HS-27A (cell line): Measurements from ENCODE around the gene CFAP46.
"Not testable (repeated sequence)": the region's sequence is repeated elsewhere in the genome, so short reads cannot be mapped to it uniquely, and the experiment has no call there.

ENCODE experiments used
- DNase-seq: peaks from one replicate; pipeline ENCODE4 v3.0.0-alpha.2; 2012; ENCODE audit warnings: low read depth, missing footprints

The CFAP46 gene

DNA sequence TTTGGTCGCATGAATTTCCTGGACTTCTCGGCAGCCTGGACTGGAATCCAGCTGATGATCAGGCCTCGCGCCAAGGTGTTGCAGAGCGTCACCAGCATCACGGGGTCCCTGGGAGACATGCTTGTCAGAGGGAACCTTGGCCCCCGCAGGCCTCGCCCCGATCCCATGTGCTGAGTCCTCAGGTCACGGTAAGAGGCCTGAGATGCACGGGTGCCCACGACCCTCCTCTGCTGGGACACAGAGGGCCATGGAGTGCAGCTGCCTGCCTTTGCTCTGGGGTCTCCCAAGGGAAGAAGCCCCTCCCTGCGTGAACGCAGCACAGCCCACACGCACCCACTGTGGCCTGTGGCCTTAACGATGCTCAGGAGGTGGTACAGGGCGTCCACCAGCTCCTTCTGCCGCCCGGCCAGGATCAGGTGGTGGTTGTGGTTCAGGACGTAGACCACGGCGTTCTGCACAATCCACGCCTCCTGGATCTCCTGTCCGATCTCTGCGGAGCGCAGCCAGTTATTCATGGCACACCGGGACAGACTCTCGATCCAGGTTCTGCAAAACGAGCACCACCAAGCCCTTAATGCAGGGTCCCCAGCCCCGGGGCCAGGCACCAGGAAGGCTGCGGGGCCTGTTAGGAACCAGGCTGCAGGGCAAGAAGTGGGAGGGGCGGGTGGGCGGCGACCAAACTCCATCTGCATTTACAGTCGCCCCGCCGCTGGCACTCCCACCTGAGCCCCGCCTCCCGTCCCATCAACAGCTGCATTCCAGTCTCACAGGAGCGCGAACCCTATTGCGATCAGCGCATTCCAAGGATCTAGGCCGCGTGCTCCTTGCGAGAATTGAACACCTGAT lies 29.4 kb downstream of the CFAP46 start:
- no peak for DNase-seq

DNA sequence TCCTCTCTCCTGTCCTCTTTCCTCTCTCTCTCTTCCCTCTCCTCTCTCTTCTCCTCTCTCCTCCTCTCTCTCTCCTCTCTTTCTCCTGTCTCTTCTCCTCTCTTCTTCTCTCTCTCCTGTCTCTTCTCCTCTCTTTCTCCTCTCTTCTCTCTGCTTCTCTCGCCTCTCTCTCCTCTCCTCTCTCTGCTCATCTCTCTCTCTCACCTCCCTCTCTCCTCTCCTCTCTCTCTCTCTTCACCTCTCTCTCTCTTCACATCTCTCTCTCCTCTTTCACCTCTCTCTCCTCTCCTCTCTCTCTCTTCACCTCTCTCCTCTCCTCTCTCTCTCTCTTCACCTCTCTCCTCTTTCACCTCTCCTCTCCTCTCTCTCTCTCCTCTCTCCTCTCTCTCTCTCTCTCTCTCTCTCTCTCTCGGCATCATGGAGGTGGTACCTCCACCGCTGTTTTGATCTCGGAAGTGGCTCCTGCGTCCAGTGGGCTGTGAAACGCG lies 30.1 kb downstream of the CFAP46 start:
- DNase-seq = no peak

DNA sequence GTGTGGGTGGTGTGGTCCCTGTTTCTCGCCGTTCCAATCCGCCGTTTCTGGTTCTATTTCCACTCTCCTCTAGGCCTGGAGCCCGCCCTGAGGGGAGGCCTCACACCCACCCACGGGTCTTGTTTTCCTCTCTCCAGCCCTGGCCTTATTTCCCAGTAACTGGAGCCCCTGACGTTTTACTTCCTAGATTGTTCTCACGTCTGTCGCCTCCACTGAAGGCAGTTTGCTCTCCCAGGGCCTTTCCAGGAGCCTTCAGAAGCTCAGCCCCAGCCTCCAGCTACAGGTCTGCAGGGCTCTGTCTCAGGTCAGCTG lies 30.6 kb downstream of the CFAP46 start:
- no peak for DNase-seq

DNA sequence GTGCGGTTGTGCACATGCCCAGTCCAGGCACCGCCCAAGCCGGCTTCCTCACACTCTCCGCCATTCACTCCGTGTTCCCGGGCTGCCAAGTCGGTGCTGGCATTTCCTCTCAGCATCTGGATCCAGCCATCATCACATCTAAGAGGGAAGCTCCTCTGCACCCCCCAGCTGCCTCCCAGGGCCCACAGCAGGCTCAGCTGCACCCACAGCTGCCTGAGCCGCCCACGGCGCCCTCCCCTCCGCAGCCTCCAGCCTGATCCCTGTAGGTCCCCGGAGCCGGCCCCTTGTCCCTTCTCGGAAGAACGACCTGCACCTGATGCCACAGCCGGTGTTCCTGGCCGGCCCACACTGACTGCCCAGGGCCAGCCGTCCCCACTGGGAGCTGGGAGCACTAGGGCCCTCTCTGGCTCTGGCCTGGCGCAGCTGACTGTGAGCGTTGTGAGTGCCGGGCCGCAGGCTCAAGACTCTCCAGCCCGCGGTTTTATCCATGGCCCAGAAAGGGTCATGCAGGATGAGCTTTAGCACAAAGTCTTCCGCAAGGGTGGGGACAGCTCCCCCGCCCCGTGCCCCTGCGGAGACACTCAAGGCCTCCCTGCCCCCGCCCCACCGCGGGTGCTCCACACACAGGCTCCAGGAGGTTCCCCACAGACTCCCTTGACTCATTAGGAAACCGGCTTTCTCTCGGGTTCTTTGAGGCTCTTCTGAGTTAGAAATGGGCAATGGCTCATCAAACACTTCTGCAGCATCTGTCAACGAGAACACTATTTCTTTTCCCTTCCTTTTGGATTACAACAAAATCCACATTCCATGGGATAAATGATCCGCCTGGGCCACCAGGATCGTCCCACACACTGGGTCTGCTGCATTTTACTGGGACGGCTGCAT lies 31.2 kb downstream of the CFAP46 start:
- DNase-seq = no peak

DNA sequence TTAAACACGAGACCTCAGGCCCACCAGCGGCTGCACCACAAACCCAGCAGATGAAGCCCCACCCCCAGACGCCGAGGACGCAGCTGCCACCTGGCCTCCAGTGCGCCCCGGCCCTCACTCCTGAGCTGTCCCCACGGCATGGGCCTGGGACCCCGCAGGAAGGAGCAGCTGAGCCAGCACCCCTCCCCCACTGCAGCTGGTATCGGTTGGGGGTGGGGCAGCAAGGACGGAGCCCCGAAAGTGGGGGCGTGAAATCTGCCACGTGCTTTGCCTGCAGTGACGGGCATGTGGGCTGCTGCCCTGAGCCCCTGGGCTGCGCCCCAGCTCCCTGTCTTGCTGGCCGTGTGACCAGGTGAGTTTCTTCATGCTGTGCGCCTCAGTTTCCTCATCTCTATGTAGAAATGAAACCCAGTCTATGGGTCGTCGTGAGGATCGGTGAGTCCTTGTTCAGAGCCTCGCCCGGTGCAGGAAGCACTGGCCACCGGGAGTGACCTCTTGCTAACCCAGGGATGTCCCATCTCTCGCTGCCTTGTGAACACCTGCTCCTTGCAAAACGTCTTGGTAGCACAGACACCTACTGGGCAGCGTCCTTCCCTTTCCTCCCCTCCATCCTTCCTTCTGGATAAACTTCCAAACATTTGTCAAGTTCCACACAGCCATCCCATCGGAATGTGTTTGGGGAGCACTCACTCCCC lies 32.0 kb downstream of the CFAP46 start:
- no peak for DNase-seq

DNA sequence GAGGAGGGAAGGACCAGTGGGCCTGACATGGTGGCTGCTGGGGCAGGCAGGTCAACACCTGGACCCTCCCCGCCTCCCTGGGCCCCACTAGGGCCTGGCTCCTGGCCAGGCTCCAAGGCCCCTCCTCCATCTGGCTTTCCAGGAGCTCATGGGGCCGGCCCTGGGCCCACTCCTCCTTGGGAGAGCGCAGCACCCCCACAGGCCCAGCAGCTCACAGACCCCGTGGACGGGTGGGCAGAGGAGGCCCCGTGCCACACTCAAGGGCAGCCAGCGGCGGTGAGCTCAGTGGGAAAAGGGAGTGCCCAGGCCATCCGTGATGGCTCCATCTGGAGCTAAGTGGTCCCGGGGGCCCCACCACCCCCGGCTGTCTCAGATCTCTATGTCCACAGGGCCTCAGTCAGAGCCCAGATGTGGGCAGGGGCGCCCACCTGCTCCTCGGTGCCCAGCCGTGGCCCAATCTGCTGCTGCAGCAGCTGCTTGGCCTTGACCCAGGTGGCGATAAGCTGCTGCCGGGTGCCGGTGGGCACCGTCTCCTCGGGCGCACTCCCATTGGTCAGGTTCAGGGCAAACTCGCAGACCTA lies 32.8 kb downstream of the CFAP46 start:
- DNase-seq = no peak

DNA sequence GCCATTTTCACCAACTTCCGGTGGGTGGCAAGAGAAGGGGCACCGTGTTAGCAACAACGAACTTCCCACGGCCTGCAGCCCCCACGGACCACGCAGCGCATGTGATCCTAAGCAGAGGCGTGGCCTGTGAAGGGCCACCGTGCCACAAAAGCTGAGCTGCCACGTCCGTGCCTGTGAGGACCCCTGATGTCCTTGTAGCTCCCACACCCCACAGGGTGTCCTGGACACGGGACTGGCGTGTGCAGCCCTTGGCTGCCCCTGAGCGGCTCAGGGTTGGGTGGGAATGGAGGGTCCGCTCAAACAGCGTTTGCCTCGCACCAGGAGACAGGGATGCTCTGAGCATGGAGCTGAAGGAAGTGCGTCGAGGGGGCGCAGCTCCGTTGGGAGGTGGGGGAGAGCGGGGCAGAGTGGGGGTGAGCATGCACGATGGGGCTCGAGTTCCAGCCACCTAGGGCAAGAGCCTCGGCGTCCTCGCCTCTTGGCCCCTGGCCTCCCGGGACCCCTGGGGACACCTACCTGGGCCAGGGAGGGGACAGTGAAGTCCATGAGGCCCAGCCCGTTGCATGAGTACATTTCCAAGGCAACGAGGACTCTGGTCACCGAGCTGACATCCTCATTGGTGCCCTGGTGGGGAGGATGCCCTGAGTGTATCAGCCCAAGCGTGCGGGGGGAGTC lies 33.6 kb downstream of the CFAP46 start:
- no peak for DNase-seq

DNA sequence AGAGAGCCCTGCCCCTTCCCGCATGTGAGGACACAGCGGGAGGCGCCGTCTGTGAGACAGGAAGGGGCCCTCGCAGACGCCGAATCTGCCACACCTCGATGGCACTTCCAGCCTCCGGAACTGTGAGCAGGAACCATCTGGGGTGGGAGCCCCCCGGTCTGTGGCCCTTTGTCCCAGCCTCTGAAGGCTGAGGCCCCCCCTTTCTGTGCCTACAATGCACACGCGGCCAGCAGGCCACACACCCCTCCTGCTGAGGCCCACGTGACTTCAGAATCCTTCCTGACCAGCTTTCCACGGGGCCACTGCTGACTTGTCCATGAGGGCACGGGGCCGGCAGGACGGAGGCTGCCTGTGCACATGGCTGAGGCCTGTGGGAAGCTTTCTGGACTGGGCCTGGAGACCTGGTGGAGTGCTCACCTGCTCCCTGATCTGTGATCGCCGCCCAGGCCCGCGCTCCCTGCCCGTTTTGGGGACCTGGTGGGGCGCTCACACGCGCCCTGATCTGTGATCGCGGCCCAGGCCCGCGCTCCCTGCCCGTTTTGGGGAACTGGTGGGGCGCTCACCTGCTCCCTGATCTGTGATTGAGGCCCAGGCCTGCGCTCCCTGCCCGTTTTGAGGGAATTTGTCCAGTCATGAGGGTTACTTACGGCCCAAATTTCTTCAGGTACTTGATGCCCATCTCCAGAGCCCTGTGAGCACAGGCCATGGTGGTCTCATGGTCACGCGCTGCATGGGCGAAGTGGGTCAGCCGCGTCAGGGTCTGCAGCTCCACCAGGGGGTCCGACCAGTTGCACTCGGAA lies 34.3 kb downstream of the CFAP46 start:
- DNase-seq = no peak

DNA sequence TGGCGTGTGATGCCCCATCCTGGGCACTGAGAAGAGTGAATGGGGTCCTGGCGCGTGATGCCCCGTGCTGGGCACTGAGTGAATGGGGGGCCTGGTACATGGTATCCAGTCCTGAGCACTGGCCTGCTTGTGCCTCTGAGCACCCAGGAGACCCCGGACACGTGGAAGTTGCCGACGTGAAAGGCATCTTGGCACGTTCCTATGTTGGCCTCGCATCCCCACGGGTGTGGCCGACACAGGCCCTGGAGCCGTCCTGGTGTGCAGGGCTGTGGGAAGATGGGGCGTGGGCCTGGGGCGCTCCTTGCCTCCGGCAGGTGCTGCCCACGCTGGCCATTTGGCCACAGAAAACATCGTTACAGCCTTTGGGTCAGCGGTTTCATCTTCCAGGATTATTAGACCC lies 35.5 kb downstream of the CFAP46 start:
- DNase-seq = no peak

DNA sequence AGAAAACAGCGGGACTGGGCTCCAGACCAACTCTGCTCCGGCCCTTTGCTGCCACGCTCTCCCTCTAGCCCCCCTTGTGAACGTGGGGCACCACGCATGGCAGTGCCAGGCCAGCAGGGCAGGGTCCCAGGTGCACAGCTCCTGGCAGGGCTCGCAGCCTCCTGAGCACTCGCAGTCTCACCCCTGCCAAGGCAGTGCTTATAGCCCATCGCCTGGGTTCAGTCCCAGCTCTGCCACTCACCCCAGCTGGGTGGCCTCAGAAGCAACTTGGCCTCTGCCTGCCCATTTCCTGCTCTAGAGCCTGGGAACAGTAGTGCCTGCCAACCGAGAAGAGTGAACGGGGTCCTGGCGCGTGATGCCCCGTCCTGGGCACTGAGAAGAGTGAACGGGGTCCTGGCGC lies 36.3 kb downstream of the CFAP46 start:
- DNase-seq = no peak

DNA sequence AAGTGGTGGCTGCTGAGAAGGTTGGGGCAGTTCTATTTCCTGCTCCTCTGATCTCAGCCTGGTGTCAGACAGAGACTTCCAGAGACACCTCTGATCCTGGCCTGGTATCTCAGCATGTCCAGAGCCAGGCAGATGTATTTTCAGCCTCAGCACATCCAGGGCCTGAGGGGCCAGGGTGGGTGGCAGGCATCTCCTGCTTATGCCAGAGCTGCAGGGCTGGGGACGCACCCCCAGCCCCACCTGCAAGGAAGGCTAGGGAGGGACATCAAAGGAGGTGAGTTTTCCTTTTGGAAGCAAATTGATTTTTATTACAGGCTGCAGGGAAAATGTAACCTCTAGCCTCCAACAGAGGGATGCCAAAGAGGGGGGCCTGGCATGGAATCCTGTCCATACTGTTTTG lies 36.7 kb downstream of the CFAP46 start:
- no peak for DNase-seq

DNA sequence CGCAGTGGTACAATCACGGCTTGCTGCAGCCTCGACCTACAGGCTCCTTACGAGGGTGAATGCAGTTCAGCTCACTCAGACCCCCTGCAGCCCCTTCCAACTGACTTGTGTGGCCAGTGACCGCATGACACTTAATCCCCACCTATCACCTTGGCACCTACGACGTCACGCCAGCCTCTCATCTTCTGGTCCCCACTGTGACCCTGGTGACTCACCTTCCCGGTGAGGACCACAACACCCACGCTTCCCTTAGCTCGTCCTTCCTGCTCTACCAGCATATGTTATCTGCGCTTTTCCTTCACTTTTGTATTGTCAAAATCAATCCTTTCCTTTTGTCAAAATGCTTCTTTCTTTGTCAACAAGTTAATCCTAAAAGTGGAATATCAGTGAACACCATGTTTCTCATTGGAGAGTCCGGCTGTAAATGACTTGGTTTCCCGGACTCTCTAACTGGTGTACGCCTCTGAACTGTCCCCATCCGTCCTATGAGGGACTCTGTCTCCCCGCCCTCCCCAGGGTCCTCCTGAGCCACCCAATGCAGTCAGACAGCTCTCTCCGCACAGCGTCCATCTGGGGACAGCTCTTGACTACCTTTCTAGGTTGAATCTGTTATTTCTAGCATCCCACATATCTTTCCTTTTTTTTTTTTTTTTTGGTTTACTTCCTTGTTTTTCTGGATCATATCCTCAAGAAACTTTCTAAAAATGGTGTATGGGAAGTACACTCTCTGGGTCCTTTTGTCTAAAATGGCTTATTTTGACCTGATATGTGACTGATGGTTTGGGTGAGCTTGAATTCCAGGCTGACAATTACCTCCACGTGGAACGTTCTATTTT lies 37.3 kb downstream of the CFAP46 start:
- DNase-seq = no peak

DNA sequence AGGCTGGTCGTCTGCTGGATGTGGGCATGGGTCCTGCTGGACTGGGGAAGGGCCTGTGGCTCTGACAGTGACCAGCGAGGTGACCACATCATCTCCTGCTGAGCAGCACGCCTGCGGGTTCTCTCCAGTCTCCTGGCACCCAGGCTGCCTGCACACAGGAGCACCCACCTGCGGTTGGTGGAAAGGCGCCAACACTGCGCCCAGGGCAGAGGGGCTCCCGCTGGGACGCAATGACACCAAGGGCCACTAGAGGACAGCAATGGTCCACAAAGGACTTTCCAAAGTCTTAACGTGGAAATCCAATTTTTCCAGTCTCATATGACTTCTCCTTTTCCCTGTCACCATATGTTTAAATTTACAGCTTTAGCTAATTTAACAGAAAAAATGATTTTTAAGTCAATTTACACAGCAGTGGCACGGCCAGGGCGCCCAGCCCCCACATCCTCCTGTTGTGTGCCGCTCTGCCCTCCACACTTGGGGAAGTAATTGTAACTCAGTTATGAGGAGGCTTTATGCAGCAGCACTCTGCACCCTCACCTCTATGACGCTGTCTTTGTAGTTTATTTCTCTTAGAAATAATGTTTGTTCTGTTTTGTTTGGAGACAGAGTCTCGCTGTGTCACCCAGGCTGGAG lies 38.1 kb downstream of the CFAP46 start:
- no peak for DNase-seq

DNA sequence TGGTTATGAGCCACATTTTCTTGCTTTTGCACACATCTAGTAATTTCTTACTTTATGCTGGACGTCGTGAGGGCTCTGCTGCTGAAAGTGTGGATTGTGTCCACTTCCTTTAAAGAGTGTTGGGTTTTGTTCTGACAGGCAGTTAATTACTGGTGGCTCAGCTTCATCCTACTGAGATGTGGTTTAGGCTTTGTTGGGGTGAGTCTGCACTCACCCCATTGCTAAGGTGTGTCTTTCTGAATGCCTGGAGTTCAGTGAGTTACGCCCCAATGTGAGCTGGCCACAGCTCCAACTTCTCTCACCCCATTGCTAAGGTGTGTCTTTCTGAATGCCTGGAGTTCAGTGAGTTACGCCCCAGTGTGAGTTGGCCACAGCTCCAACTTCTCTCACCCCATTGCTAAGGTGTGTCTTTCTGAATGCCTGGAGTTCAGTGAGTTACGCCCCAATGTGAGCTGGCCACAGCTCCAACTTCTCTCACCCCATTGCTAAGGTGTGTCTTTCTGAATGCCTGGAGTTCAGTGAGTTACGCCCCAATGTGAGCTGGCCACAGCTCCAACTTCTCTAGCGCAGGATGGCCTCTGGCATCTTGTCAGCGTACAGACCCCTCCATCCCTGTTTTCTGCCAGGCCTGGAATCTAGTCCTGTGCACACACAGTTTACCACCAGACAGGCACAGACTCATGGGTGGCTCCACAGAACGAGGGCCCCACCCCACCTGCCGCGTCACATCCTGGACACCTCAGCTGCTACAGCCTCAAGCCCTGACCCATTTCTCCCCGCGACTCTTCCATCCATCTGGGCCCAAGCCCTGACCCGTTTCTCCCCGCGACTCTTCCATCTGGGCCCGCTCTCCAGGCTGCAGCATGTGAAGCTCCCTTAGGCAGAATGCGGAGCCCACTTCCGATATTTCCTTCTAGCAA lies 39.5 kb downstream of the CFAP46 start:
- DNase-seq = not testable (repeated sequence)

DNA sequence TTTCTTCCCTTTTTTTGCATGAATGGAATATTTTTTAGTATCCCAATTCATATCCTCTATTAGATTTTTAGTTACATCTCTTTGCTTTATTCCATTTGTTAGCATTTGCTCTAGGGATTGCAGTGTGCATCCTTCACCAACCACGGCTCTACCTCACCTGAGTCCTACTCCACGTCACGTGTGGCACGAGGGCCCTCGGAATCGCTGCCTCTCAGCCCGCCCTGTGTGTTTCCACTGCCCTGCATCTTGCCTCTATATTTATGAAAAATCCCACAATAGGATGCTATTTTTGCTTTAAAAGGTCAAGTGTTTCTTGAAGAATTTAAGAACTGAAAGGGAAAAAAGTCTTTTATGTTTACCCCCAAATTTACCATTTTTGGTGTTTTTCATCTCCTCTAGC lies 41.0 kb downstream of the CFAP46 start:
- no peak for DNase-seq

DNA sequence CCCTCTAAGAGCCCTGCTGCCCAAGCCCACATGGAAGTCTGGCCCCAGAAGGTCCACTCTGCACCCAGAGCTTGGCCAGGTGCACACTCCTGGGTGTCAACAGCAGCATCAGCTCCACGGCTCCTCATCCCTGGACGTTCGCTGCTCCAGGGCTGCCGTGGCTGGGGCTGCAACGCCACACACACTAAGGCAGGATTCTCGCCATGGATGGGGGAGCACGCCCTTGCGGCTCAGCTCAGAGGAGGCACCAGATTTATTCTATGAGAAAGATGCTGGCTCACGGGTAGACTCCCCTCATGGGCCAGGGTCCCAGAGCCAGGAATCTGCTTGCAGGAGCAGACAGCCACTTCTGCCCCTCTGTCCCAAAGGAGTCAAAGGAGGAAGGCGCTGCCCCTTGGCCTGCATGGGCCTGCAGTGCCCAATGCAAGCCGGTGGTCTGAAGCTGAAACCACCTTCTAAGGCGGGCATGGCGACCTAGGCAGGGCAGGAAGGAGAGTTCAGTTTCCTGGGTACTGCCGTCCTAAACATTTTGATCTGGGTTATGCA lies 42.1 kb downstream of the CFAP46 start:
- no peak for DNase-seq

DNA sequence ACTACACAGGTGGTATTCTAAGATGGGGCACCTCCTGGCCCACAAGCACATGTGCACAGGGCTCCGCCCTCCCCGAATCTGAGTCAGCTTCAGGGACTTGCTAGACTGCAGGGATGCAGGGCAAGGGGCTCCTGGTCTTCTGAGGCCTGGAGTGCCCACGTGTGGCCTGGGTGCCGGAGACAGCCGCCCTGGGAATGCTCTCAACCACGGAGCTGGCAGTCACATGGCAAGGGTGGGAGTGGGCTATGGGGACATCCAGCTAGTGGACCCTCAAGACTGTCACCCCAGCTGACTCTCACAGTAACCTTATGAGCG lies 42.7 kb downstream of the CFAP46 start:
- no peak for DNase-seq

DNA sequence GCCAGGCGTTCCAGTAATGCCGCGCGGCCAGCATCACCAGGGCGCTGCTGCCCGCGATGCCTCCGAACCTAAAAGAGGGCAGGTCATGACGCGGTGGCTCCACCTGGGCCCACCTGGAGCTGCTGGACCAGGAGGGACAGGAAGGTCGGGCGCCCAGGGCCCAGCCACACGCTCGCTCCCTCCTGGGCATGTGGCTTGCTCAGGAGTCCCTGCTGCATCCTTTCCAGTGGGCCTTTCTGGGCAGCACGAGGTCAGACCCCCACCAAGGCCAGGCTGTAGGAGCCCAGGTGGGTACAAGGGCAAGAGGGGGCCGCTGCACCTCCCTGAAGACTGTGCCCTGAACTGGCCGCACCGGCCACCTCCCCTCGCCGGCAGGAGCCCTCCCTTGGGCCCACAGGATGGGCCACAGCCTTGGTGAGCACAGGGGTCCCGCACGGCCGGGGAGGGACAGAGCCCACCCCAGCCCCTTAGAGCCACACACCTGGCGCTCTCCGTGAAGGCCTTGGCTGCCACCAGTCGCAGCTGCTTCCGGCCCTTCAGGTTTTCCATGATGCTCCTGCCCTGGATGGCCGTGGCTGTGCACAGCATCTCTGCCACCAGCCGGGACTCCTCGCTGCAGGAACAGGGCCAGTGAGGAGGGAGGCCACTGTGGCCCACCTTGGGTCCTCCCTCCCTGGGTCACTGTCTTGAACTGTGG lies 43.2 kb downstream of the CFAP46 start:
- DNase-seq = no peak
